Tibial artery (tissue), 4 donors: Measurements from ENCODE around the gene PIGU.

Experiments used
- DNase-seq, 2 donors: peaks; one replicate each; pipeline ENCODE4 v3.0.0-alpha.2; 2019
- H3K27ac ChIP-seq, 2 donors: fragments of 200-600 bp; sonication (generic) in 1 of 2; 1 replicate in 1 of 2; 2 replicates in 1 of 2; pipeline ENCODE4 v1.5.1; 2018 to 2019; ENCODE audit warnings: mild to moderate bottlenecking in 1 of 2
- H3K27me3 ChIP-seq, 2 donors: fragments of 200-600 bp; sonication (generic) in 1 of 2; one replicate each; pipeline versions ENCODE4 v1.5.1 to v1.6.0; 2016 to 2019
- H3K36me3 ChIP-seq, 3 donors: fragments of 200-600 bp; sonication (generic) in 2 of 3; one replicate each; pipeline ENCODE4 v1.5.1; 2016 to 2019; ENCODE audit warnings: mild to moderate bottlenecking in 2 of 3
- H3K4me1 ChIP-seq, 4 donors: fragments of 200-600 bp; sonication (generic) in 2 of 4; 1 replicate in 3 of 4; 2 replicates in 1 of 4; pipeline ENCODE4 v1.5.1; 2016 to 2019
- H3K4me3 ChIP-seq, 2 donors: fragments of 200-600 bp; sonication (generic) in 1 of 2; 1 replicate in 1 of 2; 2 replicates in 1 of 2; pipeline ENCODE4 v1.5.1; 2018 to 2019; ENCODE audit warnings: mild to moderate bottlenecking in 2 of 2
- H3K9me3 ChIP-seq, 3 donors: fragments of 200-600 bp; sonication (generic) in 1 of 3; one replicate each; pipeline ENCODE4 v1.5.1; 2016 to 2019
- CTCF ChIP-seq, 2 experiments: fragments of 200-600 bp in 1 of 2; fragments of 450-650 bp in 1 of 2; IDR thresholded peaks; one replicate each; pipeline ENCODE4 v1.5.1; 2017 to 2019; ENCODE audit warnings: antibody characterized with exemption in 2 of 2, mild to moderate bottlenecking in 1 of 2, moderate library complexity in 1 of 2
- intact Hi-C: fragments of 100-400 bp; cut with DNase I; formaldehyde crosslinking; loops from one replicate; pipeline ENCODE4 v1.15.0; 2023; ENCODE audit warnings: low total_unique reads

The PIGU gene

GRCh38 chr20:34549291-34549928 lies 127.5 kb downstream of the PIGU start:
- DNase-seq: no peak
- Histone ChIP-seq H3K36me3 (no peaks in the 10 kb centered on the region), H3K27ac (no peak overlapping the region), H3K9me3 (no peaks in the 10 kb centered on the region), H3K4me1 (peaks cover 0 to 3% (median 0%) of the 10 kb centered on the region in 4 donors), H3K27me3 (no peaks in the 10 kb centered on the region), H3K4me3 (no peak overlapping the region)
- intact Hi-C loops: no loop called here
- TF ChIP-seq CTCF (IDR thresholded peaks at IDR 0.05): no peak

- Histone ChIP-seq H3K4me1 (peaks cover 0 to 3% (median 0%) of the 10 kb centered on the region in 4 donors), H3K27ac (no peak overlapping the region), H3K9me3 (no peaks in the 10 kb centered on the region), H3K36me3 (no peaks in the 10 kb centered on the region), H3K27me3 (no peaks in the 10 kb centered on the region), H3K4me3 (no peak overlapping the region)
- TF ChIP-seq CTCF (IDR thresholded peaks at IDR 0.05): no peak
- intact Hi-C loops: no loop called here
- no peak for DNase-seq
Measured at GRCh38 chr20:34547844-34548613, 128.9 kb downstream of the PIGU start.

- TF ChIP-seq CTCF (IDR thresholded peaks at IDR 0.05): no peak
- peaks cover 0 to 11% (median 3%) of the 10 kb centered on the region in 3 donors for H3K36me3 ChIP-seq
- no peak overlapping the region for H3K27ac ChIP-seq
- peaks cover 0 to 3% (median 0%) of the 10 kb centered on the region in 4 donors for H3K4me1 ChIP-seq
- no peaks in the 10 kb centered on the region for H3K9me3 ChIP-seq
- H3K27me3 ChIP-seq: no peaks in the 10 kb centered on the region
- intact Hi-C loops: no loop called here
- H3K4me3 ChIP-seq: no peak overlapping the region
- no peak for DNase-seq
Measured at GRCh38 chr20:34546751-34547181, 130.1 kb downstream of the PIGU start.

- Histone ChIP-seq H3K27me3 (no peaks in the 10 kb centered on the region), H3K4me3 (no peak overlapping the region), H3K4me1 (peaks cover 0 to 3% (median 0%) of the 10 kb centered on the region in 4 donors), H3K27ac (no peak overlapping the region), H3K36me3 (peaks cover 24 to 37% (median 25%) of the 10 kb centered on the region in 3 donors), H3K9me3 (no peaks in the 10 kb centered on the region)
- no peak for DNase-seq
- intact Hi-C loops: no loop called here
- no peak for TF ChIP-seq CTCF (IDR thresholded peaks at IDR 0.05)
Measured at GRCh38 chr20:34544109-34544796, 132.6 kb downstream of the PIGU start.

GRCh38 chr20:34543463-34544056 lies 133.3 kb downstream of the PIGU start:
- Histone ChIP-seq H3K36me3 (peaks cover 25 to 44% (median 31%) of the 10 kb centered on the region in 3 donors), H3K27ac (no peak overlapping the region), H3K4me1 (peaks cover 0 to 3% (median 0%) of the 10 kb centered on the region in 4 donors), H3K27me3 (no peaks in the 10 kb centered on the region), H3K9me3 (no peaks in the 10 kb centered on the region), H3K4me3 (no peak overlapping the region)
- no peak for DNase-seq
- no peak for TF ChIP-seq CTCF (IDR thresholded peaks at IDR 0.05)
- intact Hi-C loops: no loop called here
